Activated CD4-positive, alpha-beta T cell treated with anti-CD3 and anti-CD28 coated beads for 24 hours (primary cell): ENCODE measurements around the gene NAPB.
"Not testable (repeated sequence)": the region's sequence is repeated elsewhere in the genome, so short reads cannot be mapped to it uniquely, and the experiment has no call there.

Source experiments
- DNase-seq, 2 donors: peaks; one replicate each; pipeline ENCODE4 v3.0.0-alpha.2; 2020; ENCODE audit warnings: low read depth in 2 of 2

The NAPB gene

GRCh38 chr20:23367770-23368169 lies 53.5 kb downstream of the NAPB start:
- DNase-seq, result no peak

GRCh38 chr20:23366384-23366783 lies 54.9 kb downstream of the NAPB start:
- DNase-seq, result no peak

GRCh38 chr20:23365390-23366165 lies 55.7 kb downstream of the NAPB start:
- no peak for DNase-seq

GRCh38 chr20:23363257-23363649 lies 58.0 kb downstream of the NAPB start:
- no peak for DNase-seq

- DNase-seq, result no peak
Measured at GRCh38 chr20:23362392-23363256, 58.7 kb downstream of the NAPB start.

GRCh38 chr20:23361476-23362391 lies 59.6 kb downstream of the NAPB start, which contains the start of gene GZF1:
GZF1 (plus strand) TSS chr20:23362182; CDS start chr20:23364384, 2,202 bp downstream.
- peak; percentile 96 to 98 for DNase-seq

- no peak for DNase-seq
Measured at GRCh38 chr20:23361119-23361475, 60.2 kb downstream of the NAPB start.

- DNase-seq, result no peak
Measured at GRCh38 chr20:23360531-23360930, 60.8 kb downstream of the NAPB start.

GRCh38 chr20:23358923-23359593 lies 62.2 kb downstream of the NAPB start:
- DNase-seq, result no peak

- no peak for DNase-seq
Measured at GRCh38 chr20:23358563-23358906, 62.8 kb downstream of the NAPB start.

- peak; percentile 99 for DNase-seq
Measured at GRCh38 chr20:23357767-23358562, 63.3 kb downstream of the NAPB start.

- DNase-seq, result no peak
Measured at GRCh38 chr20:23356203-23356602, 65.1 kb downstream of the NAPB start.

- peak; percentile 29 to 47 for DNase-seq
Measured at GRCh38 chr20:23350904-23351838, 70.1 kb downstream of the NAPB start.

- DNase-seq, result peak; percentile 92 to 94
Measured at GRCh38 chr20:23350196-23350903, 70.9 kb downstream of the NAPB start, which contains the start of gene NXT1. NXT1 (plus strand) TSS chr20:23350791; CDS start chr20:23354042, 3,251 bp downstream.

- DNase-seq, result peak; percentile 48 to 50
Measured at GRCh38 chr20:23349338-23350195, 71.7 kb downstream of the NAPB start.

- not testable (repeated sequence) for DNase-seq
Measured at GRCh38 chr20:23348510-23348909, 72.8 kb downstream of the NAPB start.

- DNase-seq, result no peak
Measured at GRCh38 chr20:23347791-23348190, 73.5 kb downstream of the NAPB start.

GRCh38 chr20:23346002-23346401 lies 75.3 kb downstream of the NAPB start:
- no peak for DNase-seq
